B cell (primary cell): ENCODE results near the gene PLAA. TPM values are rescaled to one million over a fixed set of nuclear protein-coding genes. Genes with fewer than 3 reads are reported as not detected.

Experiments
- ATAC-seq: fragments of 200-7000 bp; cut with Tn5 transposase; one replicate; pipeline ENCODE4 v1.10.0; 2021; ENCODE audit warnings: low read depth, mild to moderate bottlenecking, moderate number of reproducible peaks, moderate library complexity
- CTCF ChIA-PET: fragments of 350-600 bp; sonication (Branson Sonifier 250); formaldehyde crosslinking; loops from one replicate; lab custom pipeline; 2021; ENCODE audit warnings: antibody characterized with exemption, inconsistent platforms; lab: Charles Lee
- POLR2A ChIA-PET: fragments of 350-600 bp; sonication (Branson Sonifier 250); formaldehyde crosslinking; loops from one replicate; lab custom pipeline; 2021; ENCODE audit warnings: antibody characterized with exemption; lab: Charles Lee
- DNase-seq: peaks from one replicate; pipeline ENCODE4 v3.0.0; 2013
- H2AFZ ChIP-seq: 2 replicates; pipeline ENCODE4 v1.6.1; 2012; ENCODE audit warnings: mild to moderate bottlenecking, low read depth, low read length; ENCODE audit not compliant: insufficient read depth, poor library complexity, severe bottlenecking
- H3K27ac ChIP-seq, 2 donors: 1 replicate in 1 of 2; 2 replicates in 1 of 2; pipeline ENCODE4 v1.5.1; 2012 to 2013; ENCODE audit warnings: low read length in 2 of 2, mild to moderate bottlenecking in 2 of 2, moderate library complexity in 1 of 2
- H3K27me3 ChIP-seq, 4 experiments: fragments of 200-600 bp in 1 of 4; sonication (generic) in 1 of 4; replicated peaks in 1 of 4; 1 replicate in 2 of 4; 2 replicates in 2 of 4; pipeline versions ENCODE4 v1.6.1 to v1.7.0; 2013 to 2016; ENCODE audit warnings: low read length in 3 of 4, mild to moderate bottlenecking in 2 of 4, mixed read lengths in 1 of 4, moderate library complexity in 1 of 4; ENCODE audit not compliant: insufficient read depth in 4 of 4, control insufficient read depth in 3 of 4; ENCODE audit errors: control extremely low read depth in 1 of 4
- H3K36me3 ChIP-seq, 2 experiments: replicated peaks in 1 of 2; 1 replicate in 1 of 2; 2 replicates in 1 of 2; pipeline versions ENCODE4 v1.6.1 to v1.7.1; 2013; ENCODE audit warnings: low read length in 1 of 2; ENCODE audit not compliant: insufficient read depth in 2 of 2, control insufficient read depth in 1 of 2; ENCODE audit errors: control extremely low read depth in 1 of 2, extremely low read depth in 1 of 2
- H3K4me1 ChIP-seq, 2 donors: fragments of 200-600 bp in 1 of 2; sonication (generic) in 1 of 2; 1 replicate in 1 of 2; 2 replicates in 1 of 2; pipeline versions ENCODE4 v1.5.1 to v1.6.1; 2013 to 2017; ENCODE audit warnings: low read length in 2 of 2; ENCODE audit not compliant: control insufficient read depth in 2 of 2, insufficient read depth in 2 of 2
- H3K4me2 ChIP-seq: replicated peaks from 2 replicates; pipeline ENCODE3; 2012; ENCODE audit warnings: mild to moderate bottlenecking, low read depth, low read length; ENCODE audit not compliant: poor library complexity, severe bottlenecking
- H3K4me3 ChIP-seq, 5 experiments: fragments of 200-600 bp in 1 of 5; sonication (generic) in 1 of 5; 1 replicate in 3 of 5; 2 replicates in 2 of 5; pipeline versions ENCODE4 v1.5.1 to v1.7.0; 2011 to 2016; ENCODE audit warnings: low read length in 4 of 5, mild to moderate bottlenecking in 4 of 5, low read depth in 2 of 5, control low read depth in 1 of 5, moderate library complexity in 1 of 5; ENCODE audit not compliant: insufficient read depth in 1 of 5; ENCODE audit errors: control extremely low read depth in 1 of 5, extremely low read depth in 1 of 5
- H3K79me2 ChIP-seq: fragments of 200-600 bp; sonication (generic); one replicate; pipeline ENCODE4 v1.6.0; 2016; ENCODE audit warnings: low read length; ENCODE audit not compliant: control insufficient read depth, insufficient read depth
- H3K9ac ChIP-seq: fragments of 200-600 bp; sonication (generic); 2 replicates; pipeline ENCODE4 v1.6.1; 2017; ENCODE audit warnings: mild to moderate bottlenecking, low read length, moderate library complexity
- H3K9me3 ChIP-seq, 3 donors: one replicate each; pipeline versions ENCODE4 v1.6.1 to v1.7.1; 2013; ENCODE audit warnings: low read length in 2 of 3; ENCODE audit not compliant: control insufficient read depth in 2 of 3, insufficient read depth in 1 of 3; ENCODE audit errors: control extremely low read depth in 1 of 3
- H4K20me1 ChIP-seq: 2 replicates; pipeline ENCODE4 v1.6.0; 2012; ENCODE audit warnings: mild to moderate bottlenecking, low read length; ENCODE audit not compliant: insufficient read depth, control insufficient read depth, poor library complexity, severe bottlenecking
- H3K27ac Mint-ChIP-seq: one replicate; pipeline ENCODE4 v1.8.0; 2021; ENCODE audit warnings: mixed read lengths
- H3K27me3 Mint-ChIP-seq: one replicate; pipeline ENCODE4 v1.8.0; 2021; ENCODE audit warnings: mixed read lengths
- H3K4me1 Mint-ChIP-seq: one replicate; pipeline ENCODE4 v1.8.0; 2021; ENCODE audit warnings: mixed read lengths
- H3K4me3 Mint-ChIP-seq: one replicate; pipeline ENCODE4 v1.8.0; 2021; ENCODE audit warnings: mixed read lengths
- H3K9me3 Mint-ChIP-seq: one replicate; pipeline ENCODE4 v1.8.0; 2022; ENCODE audit warnings: mixed read lengths; ENCODE audit not compliant: insufficient read depth
- CTCF ChIP-seq: fragments of 200-600 bp; IDR thresholded peaks from one replicate; pipeline ENCODE4 v1.8.0; 2022; ENCODE audit warnings: antibody characterized with exemption, mild to moderate bottlenecking
- EZH2 ChIP-seq: IDR thresholded peaks from 2 replicates; pipeline ENCODE4 v1.6.1; 2012; ENCODE audit warnings: borderline replicate concordance, low read depth, mild to moderate bottlenecking, moderate library complexity, low read length; ENCODE audit not compliant: insufficient read depth, poor library complexity, severe bottlenecking
- WGBS: methylation state at CpG from one replicate; pipeline ENCODE4 v1.1.5; 2013; ENCODE audit warnings: missing lambda C conversion rate; ENCODE audit not compliant: insufficient coverage; 5-methylcytosine and 5-hydroxymethylcytosine counted together
- intact Hi-C: fragments of 100-400 bp; cut with micrococcal nuclease; formaldehyde crosslinking; loops from one replicate; pipeline ENCODE4 v1.10.0; 2022
- polyA plus RNA-seq: library from polyadenylated mRNA; depleted of rRNA; stranded (reverse); fragments of >200 nt; gene quantifications from 2 replicates; pipeline ENCODE4 v1.2.3, GENCODE V29; 2012
- total RNA-seq, 2 donors: library from RNA; stranded (reverse); fragments of 120-200 nt in 1 of 2; gene quantifications; 1 replicate in 1 of 2; 2 replicates in 1 of 2; pipeline versions ENCODE4 v1.2.3 to v1.2.4, GENCODE V29; 2013 to 2022

The PLAA gene
- total and polyA plus RNA-seq, 2 donors (not counting 1 experiment from before 2014, with no cell fraction given), result 8.9 to 24.0 TPM

GRCh38 chr9:26995810-26996209 is 48.8 kb upstream of the PLAA start:
- H2AFZ ChIP-seq, result no peak overlapping the region
- no peaks in the 10 kb centered on the region for H3K4me1 ChIP-seq
- no peaks in the 10 kb centered on the region for H4K20me1 ChIP-seq
- H3K27me3 ChIP-seq, result no peaks in the 10 kb centered on the region
- H3K4me2 ChIP-seq, result no peak overlapping the region
- Mint-ChIP-seq H3K27me3 (no peaks in the 10 kb centered on the region), H3K9me3 (no peaks in the 10 kb centered on the region), H3K4me1 (no peaks in the 10 kb centered on the region), H3K4me3 (no peak overlapping the region), H3K27ac (no peak overlapping the region)
- DNase-seq, result no peak
- ChIA-PET CTCF (no interaction called here), POLR2A (no interaction called here)
- intact Hi-C loops, result no loop called here
- no peak overlapping the region for H3K4me3 ChIP-seq
- H3K9ac ChIP-seq, result no peak overlapping the region
- ATAC-seq, result no peak
- H3K79me2 ChIP-seq, result no peaks in the 10 kb centered on the region
- H3K9me3 ChIP-seq, result no peaks in the 10 kb centered on the region
- WGBS, result no CpG with 5 or more reads among the region's 2 CpGs
- TF ChIP-seq CTCF, result no peak
- H3K27ac ChIP-seq, result no peak overlapping the region
- peaks cover 0 to 6% of the 10 kb centered on the region in 2 experiments for H3K36me3 ChIP-seq

- H3K27ac ChIP-seq, result no peak overlapping the region
- ChIA-PET CTCF (no interaction called here), POLR2A (no interaction called here)
- no peak overlapping the region for H3K27ac Mint-ChIP-seq
- peaks cover 3% of the 10 kb centered on the region for H3K9me3 Mint-ChIP-seq
- H3K4me3 ChIP-seq, result no peak overlapping the region
- no peak overlapping the region for H3K4me3 Mint-ChIP-seq
- peaks cover 0 to 13% of the 10 kb centered on the region in 2 experiments for H3K36me3 ChIP-seq
- no peak overlapping the region for H3K4me2 ChIP-seq
- H3K27me3 Mint-ChIP-seq, result no peaks in the 10 kb centered on the region
- H3K4me1 ChIP-seq, result no peaks in the 10 kb centered on the region
- 0% methylated on average over 1 of the region's 1 CpG for WGBS
- intact Hi-C loops, result no loop called here
- H3K9me3 ChIP-seq, result no peaks in the 10 kb centered on the region
- DNase-seq, result no peak
- H2AFZ ChIP-seq, result no peak overlapping the region
- H3K27me3 ChIP-seq, result no peaks in the 10 kb centered on the region
- H3K79me2 ChIP-seq, result no peaks in the 10 kb centered on the region
- no peak overlapping the region for H3K9ac ChIP-seq
- H3K4me1 Mint-ChIP-seq, result no peaks in the 10 kb centered on the region
- no peak for ATAC-seq
- no peaks in the 10 kb centered on the region for H4K20me1 ChIP-seq
- TF ChIP-seq EZH2, result no peak
- no peak for TF ChIP-seq CTCF
Observed at GRCh38 chr9:26983340-26983739, 36.3 kb upstream of the PLAA start.
